Colonic mucosa (tissue), 4 donors: ENCODE data around the gene PAN2. TPM values are rescaled to one million over a fixed set of nuclear protein-coding genes. Genes with fewer than 3 reads are reported as not detected.

Experiments used
- DNase-seq: peaks from one replicate; pipeline ENCODE4 v3.0.0-alpha.2; 2020
- H3K27ac ChIP-seq: fragments of 200-600 bp; one replicate; pipeline ENCODE4 v1.8.0; 2021
- H3K27me3 ChIP-seq: fragments of 200-600 bp; one replicate; pipeline ENCODE4 v1.8.0; 2021
- H3K36me3 ChIP-seq: fragments of 200-600 bp; one replicate; pipeline ENCODE4 v1.8.0; 2021
- H3K4me1 ChIP-seq: fragments of 200-600 bp; one replicate; pipeline ENCODE4 v1.8.0; 2021; ENCODE audit warnings: mild to moderate bottlenecking
- H3K4me3 ChIP-seq: fragments of 200-600 bp; one replicate; pipeline ENCODE4 v1.8.0; 2021
- H3K9ac ChIP-seq, 2 donors: one replicate each; pipeline ENCODE4 v1.7.0; 2013; ENCODE audit warnings: control low read depth in 2 of 2, low read depth in 2 of 2, low read length in 2 of 2
- H3K9me3 ChIP-seq: fragments of 200-600 bp; one replicate; pipeline ENCODE4 v1.8.0; 2021
- intact Hi-C: fragments of 100-400 bp; cut with DNase I; formaldehyde crosslinking; loops from one replicate; pipeline ENCODE4 v1.14.1; 2022
- total RNA-seq, 2 donors: library from RNA; stranded (reverse); fragmentation: NEBNext Ultra II Directional in 1 of 2; extraction: Animal tissue kit (Norgen Biotek cat#: 25700) in 1 of 2; gene quantifications; one replicate each; pipeline ENCODE4 v1.2.1, GENCODE V29; 2021
- TF ChIP-seq, protein P1 (sequence below): fragments of 200-600 bp; IDR thresholded peaks from one replicate; pipeline ENCODE4 v1.8.0; 2022; ENCODE audit warnings: antibody characterized with exemption, mild to moderate bottlenecking
- donor health status: healthy.
- donor health status: DM: no; HTN: no; CAD: no.
- donor health status: DM: no; HTN: no; CAD: no.

The PAN2 gene
- total RNA-seq, 2 donors from 2014 or later = 48.1 to 68.0 TPM

DNA sequence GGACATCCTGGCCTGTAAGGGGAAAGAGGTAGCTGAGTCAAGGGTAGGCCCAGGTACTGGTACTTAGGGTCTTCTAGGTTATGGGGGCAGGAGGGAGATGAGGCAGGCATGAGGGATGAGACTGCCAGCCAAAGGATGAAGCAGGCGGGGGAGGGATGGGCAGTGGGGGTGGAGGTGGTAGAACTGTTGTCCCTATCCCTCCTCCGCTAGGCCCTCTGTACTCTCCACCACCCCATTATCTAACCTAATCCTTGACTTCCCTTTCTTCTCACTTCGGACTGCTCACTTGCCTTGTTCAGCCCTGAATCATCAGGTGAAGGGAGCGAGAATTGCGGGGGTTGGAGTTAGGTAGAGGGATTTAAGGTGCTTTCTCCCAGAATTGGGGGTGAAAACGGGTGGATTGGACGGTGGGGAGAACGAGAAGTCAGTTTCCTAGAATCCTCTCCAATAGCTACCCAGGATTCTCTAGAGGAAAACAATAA lies 562 bp downstream of the PAN2 start:
- peak overlapping the region; percentile 91 for H3K27ac ChIP-seq
- no peaks in the 10 kb centered on the region for H3K36me3 ChIP-seq
- peak overlapping the region; percentile 61 to 88 for H3K9ac ChIP-seq
- peak overlapping the region; percentile 62 for H3K4me3 ChIP-seq
- peaks cover 3% of the 10 kb centered on the region for H3K4me1 ChIP-seq
- intact Hi-C loops = no loop called here
- H3K9me3 ChIP-seq = no peaks in the 10 kb centered on the region
- no peaks in the 10 kb centered on the region for H3K27me3 ChIP-seq
- DNase-seq = no peak
- TF ChIP-seq, protein P1, sequence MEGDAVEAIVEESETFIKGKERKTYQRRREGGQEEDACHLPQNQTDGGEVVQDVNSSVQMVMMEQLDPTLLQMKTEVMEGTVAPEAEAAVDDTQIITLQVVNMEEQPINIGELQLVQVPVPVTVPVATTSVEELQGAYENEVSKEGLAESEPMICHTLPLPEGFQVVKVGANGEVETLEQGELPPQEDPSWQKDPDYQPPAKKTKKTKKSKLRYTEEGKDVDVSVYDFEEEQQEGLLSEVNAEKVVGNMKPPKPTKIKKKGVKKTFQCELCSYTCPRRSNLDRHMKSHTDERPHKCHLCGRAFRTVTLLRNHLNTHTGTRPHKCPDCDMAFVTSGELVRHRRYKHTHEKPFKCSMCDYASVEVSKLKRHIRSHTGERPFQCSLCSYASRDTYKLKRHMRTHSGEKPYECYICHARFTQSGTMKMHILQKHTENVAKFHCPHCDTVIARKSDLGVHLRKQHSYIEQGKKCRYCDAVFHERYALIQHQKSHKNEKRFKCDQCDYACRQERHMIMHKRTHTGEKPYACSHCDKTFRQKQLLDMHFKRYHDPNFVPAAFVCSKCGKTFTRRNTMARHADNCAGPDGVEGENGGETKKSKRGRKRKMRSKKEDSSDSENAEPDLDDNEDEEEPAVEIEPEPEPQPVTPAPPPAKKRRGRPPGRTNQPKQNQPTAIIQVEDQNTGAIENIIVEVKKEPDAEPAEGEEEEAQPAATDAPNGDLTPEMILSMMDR = no peak

GRCh38 chr12:56332512-56333196 lies 1.1 kb downstream of the PAN2 start:
- DNase-seq = no peak
- peak overlapping the region; percentile 91 for H3K27ac ChIP-seq
- no peaks in the 10 kb centered on the region for H3K27me3 ChIP-seq
- H3K36me3 ChIP-seq = no peaks in the 10 kb centered on the region
- TF ChIP-seq, protein P1 = no peak
- peaks cover 3% of the 10 kb centered on the region for H3K4me1 ChIP-seq
- peak overlapping the region; percentile 61 to 88 for H3K9ac ChIP-seq
- H3K4me3 ChIP-seq = peak overlapping the region; percentile 62
- intact Hi-C loops = no loop called here
- no peaks in the 10 kb centered on the region for H3K9me3 ChIP-seq

GRCh38 chr12:56330936-56331490 lies 2.8 kb downstream of the PAN2 start:
- H3K4me1 ChIP-seq = peaks cover 3% of the 10 kb centered on the region
- TF ChIP-seq, protein P1 = no peak
- no peak for DNase-seq
- H3K9ac ChIP-seq = no peak overlapping the region
- H3K4me3 ChIP-seq = no peak overlapping the region
- H3K36me3 ChIP-seq = peaks cover 6% of the 10 kb centered on the region
- no peak overlapping the region for H3K27ac ChIP-seq
- no peaks in the 10 kb centered on the region for H3K27me3 ChIP-seq
- intact Hi-C loops = no loop called here
- no peaks in the 10 kb centered on the region for H3K9me3 ChIP-seq

DNA sequence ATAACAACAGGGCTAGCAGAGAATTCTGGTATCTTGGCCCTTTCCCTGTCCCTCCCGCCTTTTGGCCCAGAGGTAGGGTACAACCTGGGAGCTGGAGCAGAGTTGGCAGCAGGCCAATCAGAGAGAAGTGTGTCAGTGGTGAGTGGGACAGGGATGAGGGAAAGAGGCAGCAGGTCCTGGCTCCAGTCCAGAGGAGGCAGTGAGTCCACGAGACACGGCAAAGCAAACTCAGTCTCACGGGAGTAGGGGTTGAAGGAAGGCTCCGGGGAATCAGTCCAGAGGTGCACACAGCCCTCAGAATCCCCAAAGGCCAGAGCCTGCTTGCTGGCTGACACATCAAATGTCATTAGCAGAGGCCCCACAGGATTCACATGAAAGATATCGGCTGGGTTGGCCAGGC lies 7.3 kb downstream of the PAN2 start:
- no peak overlapping the region for H3K4me3 ChIP-seq
- H3K27me3 ChIP-seq = no peaks in the 10 kb centered on the region
- no peak for DNase-seq
- H3K4me1 ChIP-seq = no peaks in the 10 kb centered on the region
- H3K27ac ChIP-seq = no peak overlapping the region
- TF ChIP-seq, protein P1 = no peak
- H3K9me3 ChIP-seq = no peaks in the 10 kb centered on the region
- peaks cover 6% of the 10 kb centered on the region for H3K36me3 ChIP-seq
- intact Hi-C loops = no loop called here
- H3K9ac ChIP-seq = no peak overlapping the region

DNA sequence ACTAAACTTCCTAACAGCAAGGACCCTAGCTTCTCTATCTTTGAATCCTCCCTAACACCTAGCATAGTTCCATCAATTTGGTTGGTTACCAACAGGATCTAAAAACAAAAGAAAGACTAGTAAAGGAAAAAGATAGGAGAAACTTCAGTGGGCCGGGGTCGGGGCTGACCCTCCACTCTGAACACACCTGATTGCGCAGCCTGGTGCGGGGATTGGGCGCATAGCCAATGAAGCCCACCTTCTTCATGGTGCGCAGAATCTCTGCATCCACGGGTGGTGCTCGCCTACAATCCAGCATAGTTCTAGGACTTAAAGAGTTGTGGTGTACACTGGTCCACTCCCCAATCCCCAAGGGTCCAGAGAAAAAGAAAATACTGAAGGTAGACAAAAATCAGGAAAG lies 7.7 kb downstream of the PAN2 start:
- intact Hi-C loops = no loop called here
- no peak for DNase-seq
- no peaks in the 10 kb centered on the region for H3K27me3 ChIP-seq
- peaks cover 6% of the 10 kb centered on the region for H3K36me3 ChIP-seq
- H3K4me3 ChIP-seq = no peak overlapping the region
- TF ChIP-seq, protein P1 = no peak
- H3K9ac ChIP-seq = no peak overlapping the region
- no peaks in the 10 kb centered on the region for H3K9me3 ChIP-seq
- H3K4me1 ChIP-seq = no peaks in the 10 kb centered on the region
- H3K27ac ChIP-seq = no peak overlapping the region
